Neural progenitor cell (in vitro differentiated cells): ENCODE results near the gene TAL2. TPM values are rescaled to one million over a fixed set of nuclear protein-coding genes. Genes with fewer than 3 reads are reported as not detected.
"Not testable (repeated sequence)": the region's sequence is repeated elsewhere in the genome, so short reads cannot be mapped to it uniquely, and the experiment has no call there.

Source experiments
- DNase-seq: peaks from one replicate; pipeline ENCODE4 v3.0.0-alpha.2; 2016; ENCODE audit warnings: low spot score
- H2AFZ ChIP-seq: fragments of 200-600 bp; sonication (generic); replicated peaks from 2 replicates; pipeline ENCODE4 v1.6.1; 2016; ENCODE audit warnings: antibody characterized with exemption
- H3F3A ChIP-seq: fragments of 200-600 bp; sonication (generic); 2 replicates; pipeline ENCODE4 v1.6.1; 2016; ENCODE audit warnings: antibody characterized with exemption, low read depth
- H3K27ac ChIP-seq: fragments of 200-600 bp; sonication (generic); 2 replicates; pipeline ENCODE4 v1.5.1; 2016; ENCODE audit warnings: mild to moderate bottlenecking
- H3K27me3 ChIP-seq: fragments of 200-600 bp; sonication (generic); 2 replicates; pipeline ENCODE4 v1.6.1; 2016; ENCODE audit warnings: mild to moderate bottlenecking, moderate library complexity
- H3K36me3 ChIP-seq: fragments of 200-600 bp; sonication (generic); 2 replicates; pipeline ENCODE4 v1.5.1; 2016
- H3K4me1 ChIP-seq: fragments of 200-600 bp; sonication (generic); 2 replicates; pipeline ENCODE4 v1.6.1; 2016; ENCODE audit warnings: mixed run types
- H3K4me2 ChIP-seq: fragments of 200-600 bp; sonication (generic); 2 replicates; pipeline ENCODE4 v1.6.1; 2016
- H3K4me3 ChIP-seq: fragments of 200-600 bp; sonication (generic); 2 replicates; pipeline ENCODE4 v1.5.1; 2016
- H3K79me2 ChIP-seq: fragments of 200-600 bp; sonication (generic); 2 replicates; pipeline ENCODE4 v1.6.1; 2016; ENCODE audit warnings: low read depth
- H3K9ac ChIP-seq: fragments of 200-600 bp; sonication (generic); 2 replicates; pipeline ENCODE4 v1.6.1; 2016
- H3K9me3 ChIP-seq: fragments of 200-600 bp; sonication (generic); 2 replicates; pipeline ENCODE4 v1.5.1; 2016; ENCODE audit warnings: low read depth
- H4K20me1 ChIP-seq: fragments of 200-600 bp; sonication (generic); 2 replicates; pipeline ENCODE4 v1.6.1; 2016; ENCODE audit warnings: low read depth
- H3K27ac Mint-ChIP-seq: 3 replicates; pipeline ENCODE4 v1.8.0; 2021; ENCODE audit warnings: mixed read lengths
- H3K27me3 Mint-ChIP-seq: 2 replicates; pipeline ENCODE4 v1.8.0; 2022; ENCODE audit warnings: low read depth, mild to moderate bottlenecking, inconsistent platforms, moderate library complexity, mixed read lengths; ENCODE audit not compliant: insufficient read depth
- H3K36me3 Mint-ChIP-seq: 3 replicates; pipeline ENCODE4 v1.8.0; 2021; ENCODE audit warnings: mixed read lengths
- H3K4me1 Mint-ChIP-seq: 3 replicates; pipeline ENCODE4 v1.8.0; 2021; ENCODE audit warnings: mixed read lengths
- H3K4me3 Mint-ChIP-seq: 3 replicates; pipeline ENCODE4 v1.8.0; 2021; ENCODE audit warnings: mild to moderate bottlenecking, moderate library complexity, mixed read lengths
- H3K9me3 Mint-ChIP-seq: 3 replicates; pipeline ENCODE4 v1.8.0; 2020; ENCODE audit warnings: mixed read lengths
- EZH2 ChIP-seq: fragments of 200-600 bp; sonication (generic); IDR thresholded peaks from 2 replicates; pipeline ENCODE4 v1.6.1; 2017; ENCODE audit warnings: antibody characterized with exemption, mild to moderate bottlenecking, moderate library complexity
- EZH2phosphoT487 ChIP-seq: fragments of 200-600 bp; sonication (generic); IDR thresholded peaks from 2 replicates; pipeline ENCODE4 v1.6.1; 2017; ENCODE audit warnings: antibody characterized with exemption
- total RNA-seq: library from RNA; depleted of rRNA; stranded (reverse); fragments of >200 nt; gene quantifications from 2 replicates; pipeline ENCODE4 v1.2.3, GENCODE V29; 2015; ENCODE audit warnings: low replicate concordance
- TF ChIP-seq, protein P1 (sequence below): fragments of 200-600 bp; sonication (generic); IDR thresholded peaks from 2 replicates; pipeline ENCODE4 v1.5.1; 2017; ENCODE audit warnings: antibody characterized with exemption, mild to moderate bottlenecking

The TAL2 gene
- total RNA-seq, 1 donor from 2014 or later = not detected

- Mint-ChIP-seq H3K4me3 (no peak overlapping the region), H3K27ac (no peak overlapping the region), H3K27me3 (no peaks in the 10 kb centered on the region), H3K4me1 (peaks cover 13% of the 10 kb centered on the region), H3K36me3 (peaks cover 23% of the 10 kb centered on the region), H3K9me3 (peaks cover 5% of the 10 kb centered on the region)
- TF ChIP-seq EZH2phosphoT487 = no peak
- no peak for TF ChIP-seq EZH2
- TF ChIP-seq, protein P1, sequence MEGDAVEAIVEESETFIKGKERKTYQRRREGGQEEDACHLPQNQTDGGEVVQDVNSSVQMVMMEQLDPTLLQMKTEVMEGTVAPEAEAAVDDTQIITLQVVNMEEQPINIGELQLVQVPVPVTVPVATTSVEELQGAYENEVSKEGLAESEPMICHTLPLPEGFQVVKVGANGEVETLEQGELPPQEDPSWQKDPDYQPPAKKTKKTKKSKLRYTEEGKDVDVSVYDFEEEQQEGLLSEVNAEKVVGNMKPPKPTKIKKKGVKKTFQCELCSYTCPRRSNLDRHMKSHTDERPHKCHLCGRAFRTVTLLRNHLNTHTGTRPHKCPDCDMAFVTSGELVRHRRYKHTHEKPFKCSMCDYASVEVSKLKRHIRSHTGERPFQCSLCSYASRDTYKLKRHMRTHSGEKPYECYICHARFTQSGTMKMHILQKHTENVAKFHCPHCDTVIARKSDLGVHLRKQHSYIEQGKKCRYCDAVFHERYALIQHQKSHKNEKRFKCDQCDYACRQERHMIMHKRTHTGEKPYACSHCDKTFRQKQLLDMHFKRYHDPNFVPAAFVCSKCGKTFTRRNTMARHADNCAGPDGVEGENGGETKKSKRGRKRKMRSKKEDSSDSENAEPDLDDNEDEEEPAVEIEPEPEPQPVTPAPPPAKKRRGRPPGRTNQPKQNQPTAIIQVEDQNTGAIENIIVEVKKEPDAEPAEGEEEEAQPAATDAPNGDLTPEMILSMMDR = no peak
- H3K9ac ChIP-seq = no peak overlapping the region
- DNase-seq = no peak
- H3K4me2 ChIP-seq = no peak overlapping the region
- no peaks in the 10 kb centered on the region for H4K20me1 ChIP-seq
- H3K9me3 ChIP-seq = no peaks in the 10 kb centered on the region
- peaks cover 17% of the 10 kb centered on the region for H3K27me3 ChIP-seq
- no peak overlapping the region for H3K27ac ChIP-seq
- no peak overlapping the region for H3K4me3 ChIP-seq
- H3K4me1 ChIP-seq = no peaks in the 10 kb centered on the region
- no peak overlapping the region for H2AFZ ChIP-seq
- no peaks in the 10 kb centered on the region for H3K36me3 ChIP-seq
- H3K79me2 ChIP-seq = peaks cover 25% of the 10 kb centered on the region
- no peaks in the 10 kb centered on the region for H3F3A ChIP-seq
Observed at GRCh38 chr9:105701145-105701544, 38.9 kb downstream of the TAL2 start.

- no peak overlapping the region for H3K27ac Mint-ChIP-seq
- H2AFZ ChIP-seq = no peak overlapping the region
- H3K4me3 ChIP-seq = no peak overlapping the region
- H3F3A ChIP-seq = no peaks in the 10 kb centered on the region
- no peak overlapping the region for H3K4me3 Mint-ChIP-seq
- H3K79me2 ChIP-seq = peaks cover 21% of the 10 kb centered on the region
- peaks cover 6% of the 10 kb centered on the region for H3K27me3 ChIP-seq
- DNase-seq = no peak
- no peaks in the 10 kb centered on the region for H3K27me3 Mint-ChIP-seq
- no peak overlapping the region for H3K4me2 ChIP-seq
- no peak for TF ChIP-seq EZH2
- peaks cover 9% of the 10 kb centered on the region for H3K4me1 Mint-ChIP-seq
- H3K4me1 ChIP-seq = no peaks in the 10 kb centered on the region
- H3K36me3 Mint-ChIP-seq = peaks cover 23% of the 10 kb centered on the region
- H3K9ac ChIP-seq = no peak overlapping the region
- H3K36me3 ChIP-seq = no peaks in the 10 kb centered on the region
- no peaks in the 10 kb centered on the region for H4K20me1 ChIP-seq
- H3K9me3 ChIP-seq = no peaks in the 10 kb centered on the region
- H3K27ac ChIP-seq = no peak overlapping the region
- H3K9me3 Mint-ChIP-seq = peaks cover 5% of the 10 kb centered on the region
Observed at GRCh38 chr9:105702207-105702606, 40.0 kb downstream of the TAL2 start.

DNA sequence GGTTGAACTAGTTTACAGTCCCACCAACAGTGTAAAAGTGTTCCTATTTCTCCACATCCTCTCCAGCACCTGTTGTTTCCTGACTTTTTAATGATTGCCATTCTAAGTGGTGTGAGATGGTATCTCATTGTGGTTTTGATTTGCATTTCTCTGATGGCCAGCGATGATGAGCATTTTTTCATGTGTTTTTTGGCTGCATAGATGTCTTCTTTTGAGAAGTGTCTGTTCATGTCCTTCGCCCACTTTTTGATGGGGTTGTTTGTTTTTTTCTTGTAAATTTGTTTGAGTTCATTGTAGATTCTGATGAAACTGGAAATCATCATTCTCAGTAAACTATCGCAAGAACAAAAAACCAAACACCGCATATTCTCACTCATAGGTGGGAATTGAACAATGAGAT lies 41.4 kb downstream of the TAL2 start:
- not testable (repeated sequence) for H3K4me3 Mint-ChIP-seq, H3K9me3 ChIP-seq, H3K4me3 ChIP-seq, H3K9me3 Mint-ChIP-seq, H3K9ac ChIP-seq, H3K27me3 Mint-ChIP-seq, H3K36me3 ChIP-seq, H3K27ac Mint-ChIP-seq, H3K79me2 ChIP-seq, H3K4me1 Mint-ChIP-seq, H3K4me2 ChIP-seq, DNase-seq, H4K20me1 ChIP-seq, H3K27ac ChIP-seq, H3K27me3 ChIP-seq, H3K4me1 ChIP-seq, H2AFZ ChIP-seq, H3F3A ChIP-seq
- peaks cover 18% of the 10 kb centered on the region for H3K36me3 Mint-ChIP-seq

- TF ChIP-seq EZH2 = no peak
- no peak for TF ChIP-seq EZH2phosphoT487
- TF ChIP-seq, protein P1 = no peak
- Mint-ChIP-seq H3K27ac (no peak overlapping the region), H3K36me3 (peaks cover 30% of the 10 kb centered on the region), H3K9me3 (peaks cover 5% of the 10 kb centered on the region), H3K27me3 (no peaks in the 10 kb centered on the region), H3K4me3 (no peak overlapping the region), H3K4me1 (no peaks in the 10 kb centered on the region)
- Histone ChIP-seq H2AFZ (no peak overlapping the region), H3K4me3 (no peak overlapping the region), H3F3A (no peaks in the 10 kb centered on the region), H4K20me1 (no peaks in the 10 kb centered on the region), H3K79me2 (no peaks in the 10 kb centered on the region), H3K9ac (no peak overlapping the region), H3K9me3 (no peaks in the 10 kb centered on the region), H3K4me1 (no peaks in the 10 kb centered on the region), H3K27ac (no peak overlapping the region), H3K27me3 (no peaks in the 10 kb centered on the region), H3K36me3 (no peaks in the 10 kb centered on the region), H3K4me2 (no peak overlapping the region)
- no peak for DNase-seq
Observed at GRCh38 chr9:105706156-105706555, 43.9 kb downstream of the TAL2 start.
